ENCODE results near the gene NELFCD. TPM values are rescaled to one million over a fixed set of nuclear protein-coding genes. Genes with fewer than 3 reads are reported as not detected.

The NELFCD gene
- total RNA-seq, 1 donor from 2014 or later, result 43.9 TPM

DNA sequence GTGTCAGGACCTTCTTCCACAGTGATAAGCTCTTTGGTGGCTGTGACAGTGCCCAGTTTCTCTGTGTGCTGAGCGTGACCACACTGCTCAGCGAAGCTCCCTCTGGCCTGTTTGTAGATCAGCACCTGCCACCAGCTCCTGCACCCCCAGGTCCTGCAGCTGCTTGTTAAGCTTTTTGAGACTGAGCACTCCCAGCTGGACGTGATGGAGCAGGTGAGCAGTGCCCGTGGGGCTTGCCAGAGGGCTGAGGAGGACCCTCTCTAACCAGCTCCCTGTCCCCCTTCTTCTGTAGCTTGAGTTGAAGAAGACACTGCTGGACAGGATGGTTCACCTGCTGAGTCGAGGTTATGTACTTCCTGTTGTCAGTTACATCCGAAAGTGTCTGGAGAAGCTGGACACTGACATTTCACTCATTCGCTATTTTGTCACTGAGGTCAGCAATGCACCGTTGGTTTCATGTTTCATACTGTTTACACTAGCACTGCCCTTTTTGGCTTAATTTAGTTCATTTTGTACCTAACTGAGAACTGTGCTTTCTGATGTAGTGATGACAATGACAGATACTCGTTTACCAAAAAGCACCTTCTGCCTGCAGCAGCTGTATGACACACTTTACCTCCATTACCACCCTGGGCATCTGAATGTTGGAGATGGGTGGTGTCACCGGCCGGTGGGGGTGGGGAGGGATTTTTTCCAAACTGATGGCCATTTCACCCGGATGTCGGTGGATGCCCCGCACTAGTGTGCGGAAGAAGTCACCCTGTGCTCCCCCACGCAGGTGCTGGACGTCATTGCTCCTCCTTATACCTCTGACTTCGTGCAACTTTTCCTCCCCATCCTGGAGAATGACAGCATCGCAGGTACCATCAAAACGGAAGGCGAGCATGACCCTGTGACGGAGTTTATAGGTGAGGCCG, 12.5 kb downstream of the NELFCD start:
- DNase-seq (ENCODE audit: low spot score), result peak; percentile 81

DNA sequence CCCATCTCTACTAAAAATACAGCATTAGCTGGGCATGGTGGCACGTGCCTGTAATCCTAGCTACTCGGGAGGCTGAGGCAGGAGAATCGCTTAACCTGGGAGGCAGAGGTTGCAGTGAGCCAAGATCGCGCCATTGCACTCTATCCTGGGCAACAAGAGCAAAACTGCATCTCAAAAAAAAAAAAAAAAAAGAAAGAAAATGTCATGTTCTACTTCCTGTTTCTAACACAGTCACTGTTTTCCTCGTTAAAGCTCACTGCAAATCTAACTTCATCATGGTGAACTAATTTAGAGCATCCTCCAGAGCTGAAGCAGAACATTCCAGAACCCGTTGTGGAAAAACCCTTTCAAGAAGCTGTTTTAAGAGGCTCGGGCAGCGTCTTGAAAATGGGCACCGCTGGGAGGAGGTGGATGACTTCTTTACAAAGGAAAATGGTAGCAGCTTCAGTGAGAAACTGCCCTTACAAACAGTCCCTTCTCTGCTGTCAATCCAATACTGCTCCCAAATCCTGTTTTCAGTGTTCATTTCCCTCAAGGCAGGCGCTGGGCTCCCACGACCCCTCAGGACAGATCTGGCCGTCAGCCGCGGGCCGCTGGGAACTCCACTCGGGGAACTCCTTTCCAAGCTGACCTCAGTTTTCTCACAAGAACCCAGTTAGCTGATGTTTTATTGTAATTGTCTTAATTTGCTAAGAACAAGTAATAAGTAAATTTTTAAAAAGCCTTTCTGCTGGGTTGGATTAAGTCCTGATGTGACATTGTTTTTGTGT, 13.5 kb downstream of the NELFCD start:
- no peak for DNase-seq (ENCODE audit: low spot score)

DNA sequence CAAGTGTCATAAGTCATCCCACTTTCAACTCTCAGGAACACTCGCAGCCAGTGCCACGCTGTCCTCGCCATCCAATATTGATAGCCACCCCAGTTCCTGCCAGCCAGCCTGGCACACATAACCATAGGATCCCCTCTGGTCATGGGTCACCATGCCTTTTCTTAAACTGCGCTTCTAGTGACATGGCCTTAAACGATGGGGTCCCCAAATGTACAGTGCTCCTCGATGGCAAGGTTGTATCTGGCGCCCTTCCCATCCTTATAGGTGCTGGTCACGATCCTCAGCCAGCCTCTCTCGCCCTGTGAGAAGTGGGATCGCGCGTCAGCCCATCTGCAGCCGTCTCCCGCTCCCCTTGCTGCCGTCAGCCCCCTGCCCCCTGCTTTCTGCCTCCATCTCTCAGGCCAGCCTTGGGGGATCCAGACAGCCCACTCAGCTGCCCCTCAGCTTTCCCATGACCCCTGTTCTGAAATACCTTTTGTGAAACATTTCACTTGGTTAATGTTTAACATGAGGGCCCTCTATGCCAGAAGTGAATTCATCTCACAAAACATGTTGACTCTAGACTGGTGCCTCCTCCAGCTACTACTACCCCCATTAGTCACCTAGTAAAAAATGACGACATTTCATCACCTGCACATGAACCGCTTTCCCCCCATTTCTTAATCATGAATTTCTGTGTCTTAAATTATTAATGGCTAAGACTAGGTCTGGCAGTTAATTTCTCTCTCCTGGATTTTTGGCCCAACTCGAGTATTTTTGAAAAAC, 14.6 kb downstream of the NELFCD start:
- DNase-seq (ENCODE audit: low spot score), result no peak

DNA sequence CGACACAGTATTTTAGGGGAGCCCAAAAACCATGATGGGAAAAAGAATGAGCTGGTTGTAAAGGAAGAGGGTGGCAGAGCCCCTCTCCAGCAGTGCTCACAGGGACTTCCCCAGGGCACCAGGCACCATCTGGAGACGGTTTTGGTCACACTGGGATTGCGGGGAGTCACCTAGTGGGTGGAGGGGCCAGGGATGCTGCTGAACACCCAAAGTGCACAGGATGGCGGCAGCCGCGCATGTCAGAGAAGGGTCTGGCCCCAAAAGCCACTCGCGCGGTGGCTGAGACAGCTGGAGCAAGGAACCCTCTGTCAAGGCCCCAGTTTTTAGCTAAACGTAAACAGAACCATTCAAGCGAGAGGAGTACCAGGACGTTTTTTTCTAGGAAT, 15.2 kb downstream of the NELFCD start:
- no peak for DNase-seq (ENCODE audit: low spot score)

DNA sequence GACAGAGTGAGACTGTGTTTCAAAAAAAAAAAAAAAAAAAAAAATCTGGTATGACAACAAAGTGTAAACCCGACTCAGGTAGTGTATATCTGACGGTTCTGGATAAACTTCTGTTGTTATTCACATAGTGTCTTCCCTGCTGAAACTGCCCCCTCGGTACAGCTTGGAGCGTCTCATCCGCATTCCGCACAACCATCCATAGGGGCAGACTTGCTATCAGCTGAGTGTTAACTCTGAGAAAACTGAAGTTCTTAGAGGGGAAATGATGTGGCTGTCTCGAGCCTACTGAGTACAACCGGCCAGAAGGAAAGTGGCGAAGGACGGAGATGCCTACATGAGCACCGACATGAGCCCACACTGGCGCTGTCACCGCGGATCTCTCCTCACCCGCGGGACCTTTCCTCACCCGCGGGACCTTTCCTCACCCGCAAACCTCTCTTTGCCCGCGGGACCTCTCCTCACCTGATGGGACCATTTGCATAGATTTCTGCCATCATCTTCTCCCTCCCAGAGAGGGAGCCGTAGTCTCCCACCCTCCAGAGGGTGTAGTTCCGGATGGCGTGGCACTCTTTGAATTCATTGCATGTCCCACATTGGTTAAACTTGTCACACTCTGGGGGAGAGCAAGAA, 16.2 kb downstream of the NELFCD start:
- DNase-seq (ENCODE audit: low spot score), result no peak

DNA sequence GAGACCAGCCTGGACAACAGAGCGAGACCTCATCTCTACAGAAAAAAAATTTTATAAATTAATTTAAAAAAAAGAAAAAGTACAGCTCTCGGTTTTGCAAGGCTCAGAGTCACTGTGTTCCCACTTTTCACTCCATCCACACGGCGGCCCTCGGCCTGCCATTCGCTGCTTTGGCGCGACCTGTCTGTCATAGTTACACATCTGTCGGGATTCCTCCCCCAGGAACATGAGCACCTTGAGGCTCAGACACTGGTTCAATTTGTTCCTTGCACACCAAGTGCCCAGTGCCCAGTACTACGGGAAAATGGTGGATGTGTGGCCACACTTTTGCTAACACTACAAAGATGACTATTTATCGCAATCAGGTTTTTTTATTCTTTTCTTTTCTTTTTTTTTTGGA, 17.6 kb downstream of the NELFCD start:
- no peak for DNase-seq (ENCODE audit: low spot score)

DNA sequence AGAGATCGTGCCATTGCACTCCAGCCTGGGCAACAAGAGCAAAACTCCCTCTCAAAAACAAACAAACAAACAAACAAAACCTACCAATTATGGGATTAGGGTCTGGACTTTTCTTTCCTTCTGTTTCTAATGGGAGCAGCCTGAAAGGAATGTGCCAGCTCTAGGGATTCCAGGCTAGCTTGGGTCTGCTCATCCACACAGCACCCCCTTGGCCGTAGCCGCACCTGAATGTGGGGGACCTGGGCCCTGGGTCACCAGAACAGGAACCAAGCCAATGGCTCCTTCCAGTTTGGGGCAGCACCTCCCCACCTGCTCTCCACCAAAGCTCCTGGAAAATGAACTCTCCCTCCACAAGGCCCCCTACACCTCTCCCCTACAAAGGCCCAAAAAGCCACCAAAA, 19.3 kb downstream of the NELFCD start:
- DNase-seq (ENCODE audit: low spot score), result no peak

DNA sequence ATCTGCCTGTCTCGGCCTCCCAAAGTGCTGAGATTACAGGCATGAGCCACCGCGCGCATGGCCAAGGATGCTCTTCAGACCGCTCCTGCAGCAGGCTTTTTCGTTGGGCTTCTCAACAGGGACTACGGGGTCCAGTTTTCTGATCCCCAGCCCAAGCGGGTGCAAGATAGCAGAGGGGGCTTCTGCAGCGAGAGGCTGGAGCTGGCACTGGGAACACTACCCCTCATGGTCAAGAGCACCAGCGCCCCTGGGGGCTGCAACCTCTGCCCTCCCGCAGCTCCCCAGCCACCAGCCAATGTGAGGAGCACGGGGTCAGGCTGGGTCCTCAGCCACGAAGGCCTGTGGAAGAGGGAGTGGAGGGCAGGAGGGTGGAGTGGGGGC, 20.0 kb downstream of the NELFCD start:
- no peak for DNase-seq (ENCODE audit: low spot score)

DNA sequence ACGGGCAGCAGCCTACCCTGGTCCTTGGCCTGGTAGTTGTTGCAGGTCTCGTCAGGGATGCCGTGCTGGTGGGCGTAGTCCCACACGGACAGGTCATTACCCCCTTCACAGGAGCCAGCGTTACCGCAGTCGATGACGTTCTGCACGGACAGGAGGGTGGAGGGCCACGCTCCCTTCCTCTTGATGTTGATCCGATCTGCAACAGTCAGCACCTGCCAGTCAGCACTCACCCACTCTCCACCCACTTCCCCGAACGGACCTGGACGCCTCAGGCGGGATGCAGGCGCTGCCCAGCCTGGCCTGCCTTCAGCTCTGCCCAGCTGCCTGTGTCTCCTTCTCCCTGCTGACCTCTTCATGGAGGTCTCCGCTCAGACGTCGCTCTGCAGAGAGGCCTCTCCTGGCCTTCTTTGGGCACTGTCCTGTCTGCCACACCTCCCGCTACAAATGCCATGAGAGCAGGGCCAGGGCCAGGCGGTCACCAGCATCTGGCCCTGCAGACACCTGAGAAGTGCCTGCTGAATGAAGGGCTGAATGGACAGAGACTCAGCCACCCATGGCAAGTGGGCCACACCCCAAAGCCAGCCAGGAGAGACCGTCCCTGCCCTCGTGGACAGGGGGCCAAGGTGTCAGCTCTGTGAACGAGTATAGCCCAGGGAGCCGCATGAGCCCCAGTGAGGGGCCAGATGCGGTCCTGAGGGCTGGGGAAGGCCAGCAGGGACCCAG, 20.6 kb downstream of the NELFCD start:
- no peak for DNase-seq (ENCODE audit: low spot score)

DNA sequence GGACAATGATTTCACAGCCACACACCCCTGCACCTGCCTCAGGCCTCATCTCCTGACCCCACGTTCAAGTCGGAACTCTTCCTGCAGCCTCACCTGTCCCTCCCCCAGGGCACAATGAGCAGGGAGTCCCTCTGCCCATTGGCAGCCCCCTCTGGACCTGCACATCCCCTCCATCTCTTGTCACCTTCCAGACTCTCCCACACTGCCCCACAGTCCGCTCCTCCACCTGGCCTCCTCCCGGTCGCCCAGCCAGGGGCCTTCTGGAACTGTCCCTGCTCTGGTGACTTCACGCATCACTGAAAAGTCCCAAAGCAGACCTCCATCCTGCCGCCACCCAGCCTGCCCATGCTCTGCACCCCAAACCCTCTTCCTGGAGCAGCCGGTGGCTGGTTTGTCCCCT, 21.3 kb downstream of the NELFCD start:
- no peak for DNase-seq (ENCODE audit: low spot score)

DNA sequence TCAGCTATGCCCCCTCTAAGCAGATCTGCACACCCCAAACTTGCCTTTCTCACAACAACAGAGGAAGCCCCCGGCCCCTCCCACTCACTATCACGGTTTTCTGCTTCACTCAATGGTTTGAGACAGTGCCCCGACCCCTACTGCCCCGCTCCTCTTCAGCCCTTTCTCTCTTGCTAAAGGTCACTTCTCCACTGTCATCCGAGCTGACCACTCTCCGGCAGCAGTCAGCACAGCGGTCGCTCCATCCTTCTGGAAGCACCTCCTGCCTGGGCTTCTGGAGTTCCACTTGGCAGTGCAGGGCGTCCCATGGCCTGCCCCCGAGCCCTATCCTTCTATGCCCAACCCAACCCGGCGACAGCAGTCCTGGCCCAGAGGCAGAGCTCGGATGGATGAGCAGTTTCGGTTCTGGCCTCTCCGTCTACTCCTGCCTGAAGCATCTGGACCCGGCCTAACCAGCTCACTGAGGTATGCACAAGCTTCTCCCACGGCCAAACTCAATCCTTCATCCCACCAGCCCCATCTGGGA, 21.9 kb downstream of the NELFCD start:
- no peak for DNase-seq (ENCODE audit: low spot score)

DNA sequence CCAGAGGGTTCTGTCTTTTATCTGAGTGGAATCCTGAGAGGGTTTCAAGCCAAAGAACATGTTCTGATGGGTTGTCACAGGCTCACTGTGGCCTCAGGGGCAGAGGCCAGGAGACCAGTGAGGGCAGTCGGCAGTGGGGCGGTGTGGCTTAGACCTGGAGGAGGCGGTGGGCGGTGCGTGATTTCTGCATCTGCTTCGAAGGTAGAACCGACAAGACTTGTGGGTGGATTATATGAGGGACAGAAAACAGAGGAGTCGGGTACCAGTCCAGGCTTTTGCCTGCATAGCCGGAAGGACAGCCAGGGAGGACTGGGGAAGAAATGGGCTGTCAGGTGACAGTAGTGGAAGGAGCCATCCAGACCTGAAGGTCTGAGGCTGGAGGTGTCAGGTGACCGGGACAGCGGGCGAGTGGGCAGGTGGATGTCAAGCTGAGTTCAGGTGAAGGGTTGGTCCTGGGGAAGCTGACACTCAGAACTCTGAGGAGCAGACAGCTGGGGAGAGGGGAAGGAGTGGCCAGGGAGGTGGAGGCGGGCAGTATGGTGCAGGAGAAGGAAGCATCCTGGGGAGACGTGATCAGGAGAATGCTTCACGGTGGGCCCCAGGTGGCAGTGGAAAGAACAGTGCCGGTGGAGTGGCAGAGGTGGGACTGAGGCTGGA, 22.9 kb downstream of the NELFCD start:
- no peak for DNase-seq (ENCODE audit: low spot score)

DNA sequence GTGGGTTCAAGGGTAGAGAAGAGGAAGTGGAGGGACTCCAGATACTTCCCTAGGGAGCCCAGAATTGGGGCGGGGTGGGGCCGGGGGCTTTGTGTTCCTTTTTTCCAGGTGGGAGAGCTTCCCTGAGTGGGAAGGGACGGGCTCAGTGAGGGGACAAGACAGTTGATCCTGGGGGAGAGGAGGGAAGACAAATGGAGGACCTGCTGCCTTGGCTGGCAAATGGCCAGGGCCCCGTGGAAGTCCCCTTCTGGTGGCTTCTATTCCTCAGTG, 23.4 kb downstream of the NELFCD start:
- DNase-seq (ENCODE audit: low spot score), result no peak

DNA sequence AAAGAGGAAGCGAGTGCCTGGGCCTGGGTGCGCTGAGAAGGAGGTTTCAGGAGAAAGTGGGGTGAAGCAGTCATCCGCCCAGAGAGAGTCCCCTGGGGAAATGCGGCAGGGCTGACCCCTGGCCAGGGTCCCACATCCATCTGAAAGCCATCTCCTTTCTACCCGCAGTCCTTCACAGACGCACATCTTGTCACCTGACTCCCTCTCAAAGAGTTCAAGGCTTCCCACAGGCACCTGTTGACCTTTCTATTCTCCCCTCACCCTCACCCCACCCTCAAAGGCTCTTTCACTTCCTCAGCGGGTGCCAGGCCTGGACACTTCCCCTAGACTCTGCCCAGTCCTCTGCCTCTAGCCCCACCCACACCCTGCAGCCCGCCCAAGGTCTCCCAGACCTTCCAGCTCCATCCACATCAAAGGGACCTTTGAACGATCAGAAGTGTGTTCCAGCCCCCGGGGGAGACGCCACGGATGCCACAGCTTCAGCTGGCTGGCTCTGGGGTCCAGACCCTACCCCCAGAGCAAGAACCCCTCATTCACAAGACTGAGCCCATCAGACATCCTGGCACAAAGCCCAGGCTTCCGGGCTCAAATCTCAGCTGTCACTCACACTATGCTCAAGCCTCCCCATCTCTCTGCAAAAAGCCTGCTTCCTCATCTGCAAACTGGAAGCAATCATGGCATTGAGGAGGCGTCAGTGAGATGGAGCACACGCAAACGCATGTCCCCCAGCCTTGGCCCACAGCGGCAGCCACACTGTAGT, 23.9 kb downstream of the NELFCD start:
- DNase-seq (ENCODE audit: low spot score), result peak; percentile 88

DNA sequence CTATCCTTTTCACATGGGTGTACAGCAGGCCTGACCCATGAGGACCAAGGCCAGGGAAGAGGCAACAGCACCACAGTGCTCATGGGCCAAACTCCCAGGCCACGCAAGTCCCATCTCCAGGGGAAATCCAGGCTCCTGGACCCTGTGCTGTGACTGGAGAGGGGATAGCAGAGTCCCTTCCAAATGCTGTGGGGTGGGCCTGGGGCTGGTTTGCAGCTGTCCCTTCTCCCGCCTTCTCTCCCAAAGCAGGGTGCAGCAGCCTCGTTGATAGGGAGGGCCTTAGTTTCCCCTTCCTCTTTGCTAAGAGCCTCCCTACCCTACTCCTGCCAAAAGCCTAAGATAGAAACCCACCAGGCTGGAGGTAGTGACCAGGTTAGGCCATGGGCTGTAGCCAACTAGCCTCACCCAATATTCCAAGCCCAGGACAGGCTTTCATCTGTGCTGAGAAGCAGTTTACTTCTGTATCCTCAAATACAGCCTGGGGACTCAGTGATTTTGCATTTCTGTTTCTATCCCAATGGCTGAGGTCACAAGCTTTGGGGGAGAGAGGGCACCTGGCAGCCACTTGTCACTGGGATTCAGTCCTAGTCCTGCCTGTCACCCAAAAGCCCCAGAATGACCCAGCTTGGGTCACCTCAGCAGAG, 24.6 kb downstream of the NELFCD start:
- DNase-seq (ENCODE audit: low spot score), result peak; percentile 81

DNA sequence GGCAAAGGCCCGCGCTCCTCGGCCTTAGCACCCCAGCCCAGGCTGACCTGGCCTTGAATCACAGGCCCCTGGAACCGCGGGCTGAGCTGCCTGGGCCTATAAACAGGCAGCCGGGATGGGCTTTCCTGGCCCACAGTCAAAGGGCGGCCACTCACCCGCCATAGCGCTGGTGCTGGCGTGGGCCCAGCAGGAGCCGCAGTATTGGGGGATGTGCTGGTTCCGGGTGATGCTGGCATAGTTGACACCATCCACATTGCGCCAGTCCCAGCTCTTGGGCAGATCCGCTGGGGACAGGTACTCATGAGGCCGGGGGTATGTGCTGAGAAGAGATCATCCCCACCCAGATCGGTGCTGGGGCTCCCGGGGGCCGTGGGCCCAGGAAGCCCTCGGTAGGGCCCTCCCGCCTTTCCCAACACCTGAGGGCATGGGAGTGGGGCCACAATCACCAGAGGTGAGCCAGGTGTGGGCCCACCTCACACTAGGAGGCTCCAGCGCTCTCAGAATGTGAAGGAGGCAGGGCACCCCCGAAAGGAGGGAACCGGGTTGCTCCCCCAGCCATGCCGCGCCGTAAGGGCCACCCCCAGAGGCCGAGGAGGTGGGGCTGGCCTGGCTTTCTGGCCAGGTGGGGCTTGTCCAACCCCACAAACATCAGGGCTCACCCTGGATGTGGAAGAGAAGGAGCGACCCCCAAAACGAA, 25.3 kb downstream of the NELFCD start:
- DNase-seq (ENCODE audit: low spot score), result peak; percentile 91

DNA sequence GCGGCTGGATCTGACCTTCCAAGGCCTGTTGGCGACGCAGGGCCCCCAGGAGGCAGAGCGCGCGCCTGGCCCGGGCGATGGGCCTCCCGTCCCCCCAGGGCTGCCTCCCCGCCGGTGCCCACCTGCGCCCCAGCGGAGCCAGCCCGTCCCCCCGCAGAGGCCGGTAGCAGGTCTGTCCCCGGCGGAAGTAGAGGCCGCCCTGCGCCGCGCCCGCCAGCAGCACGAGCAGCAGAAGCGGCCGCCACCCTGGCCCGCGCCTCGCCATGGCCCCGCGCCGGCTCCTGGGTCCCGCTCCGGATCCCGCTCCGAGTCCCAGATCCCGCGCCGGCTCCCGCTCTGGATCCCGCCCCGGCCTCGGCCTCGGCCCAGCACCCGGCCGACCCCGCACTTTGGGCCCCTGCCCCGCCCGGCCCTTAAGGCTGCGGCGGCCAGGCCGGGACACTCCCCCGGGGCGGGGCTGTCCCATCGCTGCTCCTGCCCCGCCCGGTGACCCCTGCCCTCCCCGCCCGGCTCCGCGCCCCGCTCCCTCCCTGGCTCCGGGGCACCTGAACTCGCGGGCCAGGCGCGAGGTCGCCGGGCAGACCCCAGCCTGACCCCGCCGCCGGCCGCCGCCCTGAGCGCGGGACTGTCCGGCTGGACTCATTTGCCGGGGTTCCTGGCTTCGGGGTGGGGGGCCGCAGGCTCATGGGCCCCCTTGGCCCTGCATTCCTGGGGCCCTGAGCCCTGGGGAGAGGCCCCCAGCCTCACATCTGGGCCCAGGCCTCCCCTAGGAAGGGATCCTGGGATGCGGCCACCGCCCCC, 26.0 kb downstream of the NELFCD start, which contains the start of gene CTSZ:
TSS of gene CTSZ (minus strand) at position 391 of the 801 bp plus-strand sequence. CDS start at position 265, 126 bp downstream.
- DNase-seq (ENCODE audit: low spot score), result peak; percentile 92

All from mesenteric fat pad (tissue), 1 donor.